Hepatocyte (in vitro differentiated cells): Measurements from ENCODE around the gene MAGI2. TPM values are rescaled to one million over a fixed set of nuclear protein-coding genes. Genes with fewer than 3 reads are reported as not detected.

ENCODE experiments used
- DNase-seq: peaks from one replicate; pipeline ENCODE4 v3.0.0-alpha.2; 2016; ENCODE audit warnings: low spot score
- H2AFZ ChIP-seq: fragments of 200-600 bp; sonication (generic); 2 replicates; pipeline ENCODE4 v1.6.0; 2016; ENCODE audit warnings: antibody characterized with exemption, mild to moderate bottlenecking
- H3K27ac ChIP-seq: fragments of 200-600 bp; sonication (generic); 2 replicates; pipeline ENCODE4 v1.5.1; 2016; ENCODE audit warnings: mild to moderate bottlenecking
- H3K27me3 ChIP-seq: fragments of 200-600 bp; sonication (generic); 2 replicates; pipeline ENCODE4 v1.6.1; 2016
- H3K36me3 ChIP-seq: fragments of 200-600 bp; sonication (generic); replicated peaks from 2 replicates; pipeline ENCODE4 v1.5.1; 2016; ENCODE audit warnings: low read depth; ENCODE audit not compliant: insufficient read depth
- H3K4me1 ChIP-seq: fragments of 200-600 bp; sonication (generic); 2 replicates; pipeline ENCODE4 v1.5.1; 2016; ENCODE audit warnings: mild to moderate bottlenecking, moderate library complexity; ENCODE audit not compliant: insufficient read depth
- H3K4me2 ChIP-seq: fragments of 200-600 bp; sonication (generic); 2 replicates; pipeline ENCODE4 v1.6.0; 2016
- H3K4me3 ChIP-seq: fragments of 200-600 bp; sonication (generic); 2 replicates; pipeline ENCODE4 v1.5.1; 2016; ENCODE audit warnings: mild to moderate bottlenecking
- H3K79me2 ChIP-seq: fragments of 200-600 bp; sonication (generic); 2 replicates; pipeline ENCODE4 v1.6.0; 2017; ENCODE audit warnings: mild to moderate bottlenecking
- H3K9me2 ChIP-seq: fragments of 200-600 bp; sonication (generic); replicated peaks from 2 replicates; pipeline ENCODE4 v1.6.0; 2017; ENCODE audit warnings: mild to moderate bottlenecking; ENCODE audit not compliant: insufficient read depth
- H3K9me3 ChIP-seq: fragments of 200-600 bp; sonication (generic); 2 replicates; pipeline ENCODE4 v1.5.1; 2016; ENCODE audit warnings: low read depth, mild to moderate bottlenecking
- H4K20me1 ChIP-seq: fragments of 200-600 bp; sonication (generic); 2 replicates; pipeline ENCODE4 v1.6.0; 2016; ENCODE audit warnings: mild to moderate bottlenecking; ENCODE audit not compliant: insufficient read depth, poor library complexity, severe bottlenecking
- CTCF ChIP-seq: fragments of 200-600 bp; sonication (generic); IDR thresholded peaks from 2 replicates; pipeline ENCODE4 v1.5.1; 2016; ENCODE audit warnings: antibody characterized with exemption, mild to moderate bottlenecking; ENCODE audit not compliant: poor library complexity
- EZH2 ChIP-seq: fragments of 200-600 bp; sonication (generic); IDR thresholded peaks from 2 replicates; pipeline ENCODE4 v1.6.1; 2016; ENCODE audit warnings: antibody characterized with exemption, mild to moderate bottlenecking, borderline replicate concordance
- EZH2phosphoT487 ChIP-seq: fragments of 200-600 bp; sonication (generic); IDR thresholded peaks from one replicate; pipeline ENCODE4 v1.6.1; 2018; ENCODE audit warnings: antibody characterized with exemption, mild to moderate bottlenecking, low read depth, moderate library complexity; ENCODE audit not compliant: unreplicated experiment, severe bottlenecking
- WGBS: methylation state at CpG from one replicate; pipeline ENCODE4 v1.1.6; 2016; ENCODE audit warnings: low lambda C conversion rate; ENCODE audit errors: missing lambda C conversion rate; 5-methylcytosine and 5-hydroxymethylcytosine counted together
- polyA plus RNA-seq: library from polyadenylated mRNA; unstranded; fragments of >200 nt; fragmentation: Nextera tagmentation; extraction: Ambion mirVana; gene quantifications from 2 replicates; pipeline ENCODE4 v1.2.1, GENCODE V29; 2016
- total RNA-seq: library from RNA; depleted of rRNA; stranded (reverse); fragments of >200 nt; gene quantifications from 2 replicates; pipeline ENCODE4 v1.2.3, GENCODE V29; 2014

MAGI2 gene
- total and polyA plus RNA-seq, 2 experiments from 2014 or later, result 3.1 to 6.7 TPM

DNA sequence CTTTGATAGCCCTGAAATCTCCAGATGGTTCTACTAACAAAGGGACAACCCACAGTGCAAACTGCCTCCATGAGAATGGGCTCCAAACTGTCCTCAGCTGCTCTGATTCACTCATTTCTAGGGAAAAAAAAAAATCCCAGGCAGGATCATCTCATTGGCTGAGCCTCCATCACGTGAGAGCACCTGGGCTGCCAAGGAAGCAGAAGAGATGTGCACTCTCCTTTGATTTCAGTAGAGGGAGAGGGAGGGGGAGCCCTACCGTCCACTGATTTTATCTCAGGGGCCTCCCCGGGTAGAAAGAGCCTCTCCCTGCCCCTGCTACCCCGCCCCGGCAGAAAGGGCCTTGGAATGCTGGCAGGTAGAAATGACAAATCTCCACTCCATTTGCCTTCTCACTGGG, 929.5 kb downstream of the MAGI2 start:
- Histone ChIP-seq H3K9me3 (no peaks in the 10 kb centered on the region), H4K20me1 (no peaks in the 10 kb centered on the region), H3K27me3 (no peaks in the 10 kb centered on the region), H2AFZ (no peak overlapping the region), H3K4me3 (no peak overlapping the region), H3K27ac (no peak overlapping the region), H3K9me2 (no peaks in the 10 kb centered on the region), H3K4me1 (no peaks in the 10 kb centered on the region), H3K4me2 (no peak overlapping the region), H3K36me3 (no peaks in the 10 kb centered on the region), H3K79me2 (no peaks in the 10 kb centered on the region)
- no peak for TF ChIP-seq CTCF
- TF ChIP-seq EZH2phosphoT487, result no peak
- TF ChIP-seq EZH2, result no peak
- 58% methylated on average over 5 of the region's 5 CpGs for whole genome bisulfite sequencing
- no peak for DNase-seq

DNA sequence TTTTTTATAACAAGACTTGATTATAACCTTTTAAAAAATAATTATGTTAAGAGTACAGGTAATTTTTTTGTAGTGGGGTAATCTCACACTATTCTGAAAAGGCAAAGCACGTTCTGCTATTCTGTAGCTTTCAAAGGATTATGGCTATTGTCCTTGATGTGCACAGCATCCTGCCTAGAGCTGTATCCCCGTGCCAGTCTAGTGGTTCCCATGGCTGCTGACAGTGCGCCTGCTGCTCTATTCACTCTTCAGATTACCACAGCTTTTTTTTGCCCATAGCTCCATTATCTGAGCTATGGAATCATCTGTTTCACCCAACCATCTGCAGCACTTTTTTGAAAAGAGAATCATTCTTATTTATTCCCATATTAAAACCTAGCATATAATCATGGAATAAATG, 931.5 kb downstream of the MAGI2 start:
- no peaks in the 10 kb centered on the region for H3K36me3 ChIP-seq

DNA sequence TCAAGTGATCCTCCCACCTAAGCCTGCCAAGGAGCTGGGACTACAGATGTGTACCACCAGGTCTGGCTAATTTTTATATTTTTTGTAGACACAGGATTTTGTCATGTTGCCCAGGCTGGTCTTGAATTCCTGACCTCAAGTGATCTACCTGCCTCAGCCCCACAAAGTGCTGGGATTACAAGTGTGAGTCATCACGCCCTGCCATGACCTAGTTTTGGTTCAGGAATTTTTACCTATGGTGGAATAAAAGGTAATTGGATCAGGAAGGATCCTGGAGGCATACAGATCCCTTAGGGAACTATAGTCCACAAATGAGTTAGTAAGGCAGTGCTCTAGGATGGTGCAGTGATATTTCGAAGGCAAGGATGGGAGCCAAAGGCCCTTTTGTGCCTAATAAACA, 937.0 kb downstream of the MAGI2 start:
- no peaks in the 10 kb centered on the region for H3K27me3 ChIP-seq
- no peaks in the 10 kb centered on the region for H3K79me2 ChIP-seq
- no peak for DNase-seq
- WGBS, result 93% methylated on average over 2 of the region's 2 CpGs
- no peaks in the 10 kb centered on the region for H3K36me3 ChIP-seq
- no peak overlapping the region for H3K27ac ChIP-seq
- TF ChIP-seq EZH2phosphoT487, result no peak
- no peak for TF ChIP-seq EZH2
- TF ChIP-seq CTCF, result no peak
- H3K4me1 ChIP-seq, result no peaks in the 10 kb centered on the region
- no peak overlapping the region for H3K4me3 ChIP-seq
- H3K9me3 ChIP-seq, result no peaks in the 10 kb centered on the region
- H3K9me2 ChIP-seq, result no peaks in the 10 kb centered on the region
- H4K20me1 ChIP-seq, result no peaks in the 10 kb centered on the region
- H2AFZ ChIP-seq, result no peak overlapping the region
- H3K4me2 ChIP-seq, result no peak overlapping the region

More for the DNA sequence above, 931.5 kb downstream of the MAGI2 start:
- Histone ChIP-seq H3K9me3 (no peaks in the 10 kb centered on the region), H3K27ac (no peak overlapping the region), H3K4me1 (no peaks in the 10 kb centered on the region), H3K4me2 (no peak overlapping the region), H4K20me1 (no peaks in the 10 kb centered on the region), H2AFZ (no peak overlapping the region), H3K4me3 (no peak overlapping the region), H3K9me2 (no peaks in the 10 kb centered on the region), H3K79me2 (no peaks in the 10 kb centered on the region), H3K27me3 (no peaks in the 10 kb centered on the region)
- TF ChIP-seq EZH2 (no peak), CTCF (no peak), EZH2phosphoT487 (no peak)
- WGBS, result 95% methylated on average over 3 of the region's 3 CpGs
- no peak for DNase-seq

- H3K79me2 ChIP-seq, result no peaks in the 10 kb centered on the region
- no peak overlapping the region for H3K27ac ChIP-seq
- no peaks in the 10 kb centered on the region for H3K36me3 ChIP-seq
- H3K4me2 ChIP-seq, result no peak overlapping the region
- WGBS, result 86% methylated on average over 6 of the region's 6 CpGs
- H4K20me1 ChIP-seq, result no peaks in the 10 kb centered on the region
- no peak for TF ChIP-seq EZH2
- TF ChIP-seq CTCF, result no peak
- TF ChIP-seq EZH2phosphoT487, result no peak
- no peak for DNase-seq
- H2AFZ ChIP-seq, result no peak overlapping the region
- no peaks in the 10 kb centered on the region for H3K9me2 ChIP-seq
- no peak overlapping the region for H3K4me3 ChIP-seq
- H3K27me3 ChIP-seq, result no peaks in the 10 kb centered on the region
- no peaks in the 10 kb centered on the region for H3K9me3 ChIP-seq
- H3K4me1 ChIP-seq, result no peaks in the 10 kb centered on the region
Measured at GRCh38 chr7:78514634-78515033, 938.8 kb downstream of the MAGI2 start.
